Mucosa of descending colon (tissue), 3 donors: ENCODE data around the gene MED13L. TPM values are rescaled to one million over a fixed set of nuclear protein-coding genes. Genes with fewer than 3 reads are reported as not detected.

Experiments
- ATAC-seq: fragments of 200-7000 bp; cut with Tn5 transposase; one replicate; pipeline ENCODE4 v1.9.1; 2020; ENCODE audit warnings: mild to moderate bottlenecking, moderate library complexity
- DNase-seq, 3 donors: peaks; one replicate each; pipeline ENCODE4 v3.0.0-alpha.2; 2020
- H3K36me3 ChIP-seq: fragments of 200-600 bp; one replicate; pipeline ENCODE4 v1.8.0; 2021; ENCODE audit warnings: low read depth, mild to moderate bottlenecking
- H3K4me1 ChIP-seq: fragments of 200-600 bp; one replicate; pipeline ENCODE4 v1.8.0; 2021; ENCODE audit warnings: low read depth, mild to moderate bottlenecking
- H3K4me3 ChIP-seq: fragments of 200-600 bp; one replicate; pipeline ENCODE4 v1.8.0; 2021; ENCODE audit warnings: mild to moderate bottlenecking
- H3K9me3 ChIP-seq: fragments of 200-600 bp; one replicate; pipeline ENCODE4 v1.8.0; 2021; ENCODE audit warnings: mild to moderate bottlenecking
- intact Hi-C, 2 donors: fragments of 100-400 bp; cut with DNase I in 1 of 2; cut with micrococcal nuclease in 1 of 2; formaldehyde crosslinking; loops; one replicate each; pipeline versions ENCODE4 v1.11.0 to v1.11.1; 2022; cut with DNase I, micrococcal nuclease
- total RNA-seq, 3 donors: library from RNA; stranded (reverse); fragmentation: NEBNext Ultra II Directional in 2 of 3; extraction: Animal tissue kit (Norgen Biotek cat#: 25700) in 2 of 3; gene quantifications; one replicate each; pipeline versions ENCODE4 v1.2.1 to v1.2.4, GENCODE V29; 2021 to 2023
- TF ChIP-seq, protein P1 (sequence below): fragments of 200-600 bp; IDR thresholded peaks from one replicate; pipeline ENCODE4 v1.8.0; 2022; ENCODE audit warnings: antibody characterized with exemption, mild to moderate bottlenecking
- donor health status: DM: no; HTN: no; CAD: no; lungs with moderate emphysema.
- donor health status: DM: no; HTN: no; CAD: no.
- donor health status: DM: no; HTN: yes; CAD: no.

Gene MED13L
- total RNA-seq, 3 donors from 2014 or later: 96.9 to 165 (median 135) TPM

DNA sequence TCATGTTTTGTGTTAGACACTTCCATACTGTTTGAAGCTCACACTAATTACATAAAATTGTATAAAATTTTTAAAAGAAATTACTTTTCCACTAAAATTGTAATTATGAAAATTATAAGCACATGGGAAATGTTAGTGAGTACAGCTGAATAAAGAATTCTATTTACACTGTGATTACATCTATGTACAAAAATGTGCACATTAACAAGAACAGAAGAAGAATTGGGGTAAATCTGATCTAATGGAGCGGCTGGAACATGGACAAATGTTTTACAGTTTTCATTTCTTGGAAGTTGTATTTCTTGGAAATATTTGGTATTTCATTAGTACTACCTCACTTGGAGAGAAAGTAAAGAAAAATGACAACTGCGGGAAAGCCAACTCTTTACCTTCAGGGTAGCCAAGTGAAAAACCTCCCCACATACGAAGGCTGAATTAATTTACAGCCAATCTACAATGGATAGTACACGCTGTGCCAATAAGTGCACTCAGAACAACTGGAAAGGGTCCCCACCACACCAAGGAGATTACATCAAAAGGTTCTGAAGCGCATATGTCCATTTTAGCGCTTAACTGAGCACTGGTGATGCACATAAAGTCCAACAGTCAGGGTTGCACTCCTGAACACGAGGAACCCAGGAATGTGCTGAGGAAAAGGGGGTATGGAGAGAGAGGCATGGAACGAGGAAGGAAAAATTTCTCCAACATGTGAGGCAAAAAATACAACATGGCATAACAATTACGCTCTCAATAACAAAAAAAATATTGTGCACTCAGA lies 17.5 kb downstream of the MED13L start:
- DNase-seq (no peak), ATAC-seq (no peak)
- Histone ChIP-seq H3K4me1 (peaks cover 13% of the 10 kb centered on the region), H3K36me3 (no peaks in the 10 kb centered on the region), H3K4me3 (no peak overlapping the region), H3K9me3 (no peaks in the 10 kb centered on the region)
- intact Hi-C loops: no loop called here
- TF ChIP-seq, protein P1, sequence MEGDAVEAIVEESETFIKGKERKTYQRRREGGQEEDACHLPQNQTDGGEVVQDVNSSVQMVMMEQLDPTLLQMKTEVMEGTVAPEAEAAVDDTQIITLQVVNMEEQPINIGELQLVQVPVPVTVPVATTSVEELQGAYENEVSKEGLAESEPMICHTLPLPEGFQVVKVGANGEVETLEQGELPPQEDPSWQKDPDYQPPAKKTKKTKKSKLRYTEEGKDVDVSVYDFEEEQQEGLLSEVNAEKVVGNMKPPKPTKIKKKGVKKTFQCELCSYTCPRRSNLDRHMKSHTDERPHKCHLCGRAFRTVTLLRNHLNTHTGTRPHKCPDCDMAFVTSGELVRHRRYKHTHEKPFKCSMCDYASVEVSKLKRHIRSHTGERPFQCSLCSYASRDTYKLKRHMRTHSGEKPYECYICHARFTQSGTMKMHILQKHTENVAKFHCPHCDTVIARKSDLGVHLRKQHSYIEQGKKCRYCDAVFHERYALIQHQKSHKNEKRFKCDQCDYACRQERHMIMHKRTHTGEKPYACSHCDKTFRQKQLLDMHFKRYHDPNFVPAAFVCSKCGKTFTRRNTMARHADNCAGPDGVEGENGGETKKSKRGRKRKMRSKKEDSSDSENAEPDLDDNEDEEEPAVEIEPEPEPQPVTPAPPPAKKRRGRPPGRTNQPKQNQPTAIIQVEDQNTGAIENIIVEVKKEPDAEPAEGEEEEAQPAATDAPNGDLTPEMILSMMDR: no peak

DNA sequence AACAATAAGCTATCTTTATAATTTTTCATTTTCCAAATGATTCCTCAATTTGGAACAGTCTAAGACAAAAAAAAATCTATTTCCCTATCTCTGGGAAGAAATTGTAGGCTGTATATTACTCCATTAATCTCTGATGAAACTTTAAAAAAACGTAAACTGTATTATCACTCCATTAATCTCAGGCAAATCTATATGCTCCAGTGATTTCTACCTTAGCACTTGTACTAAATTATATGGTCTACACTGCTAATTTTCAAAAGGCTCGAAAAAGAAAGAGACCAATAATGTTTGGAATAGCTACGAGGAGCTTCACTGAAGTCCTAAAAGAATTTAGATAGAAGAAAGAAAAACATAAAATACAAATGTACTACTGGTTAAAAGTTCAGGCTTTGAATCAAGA lies 19.7 kb downstream of the MED13L start:
- intact Hi-C loops: no loop called here
- no peak for ATAC-seq
- Histone ChIP-seq H3K36me3 (no peaks in the 10 kb centered on the region), H3K9me3 (no peaks in the 10 kb centered on the region), H3K4me1 (peaks cover 6% of the 10 kb centered on the region), H3K4me3 (no peak overlapping the region)
- TF ChIP-seq, protein P1: no peak
- no peak for DNase-seq

DNA sequence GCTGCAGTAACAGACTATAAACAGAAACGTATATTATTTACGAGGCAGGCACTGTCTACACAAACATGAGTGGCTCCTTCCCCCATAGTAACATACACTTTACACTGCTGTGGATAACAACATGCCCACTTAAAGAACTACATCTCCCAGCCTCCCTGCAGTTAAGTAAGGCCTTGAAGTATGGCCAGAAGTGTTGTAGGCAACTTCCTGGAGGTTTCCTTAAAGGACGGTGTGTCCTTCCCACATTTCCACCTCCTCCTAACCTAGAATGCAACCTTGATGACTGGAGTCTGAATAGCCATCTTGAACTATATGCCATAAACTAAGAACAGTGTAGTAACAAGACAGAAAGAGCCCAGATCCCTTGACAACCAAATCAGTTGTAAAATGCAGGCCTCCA lies 20.3 kb downstream of the MED13L start:
- ATAC-seq (peak; percentile 97), DNase-seq (peak in 1 of 3 donors; percentile 54)
- Histone ChIP-seq H3K4me3 (no peak overlapping the region), H3K9me3 (no peaks in the 10 kb centered on the region), H3K36me3 (no peaks in the 10 kb centered on the region), H3K4me1 (peaks cover 4% of the 10 kb centered on the region)
- TF ChIP-seq, protein P1: no peak
- intact Hi-C loops: no loop called here

DNA sequence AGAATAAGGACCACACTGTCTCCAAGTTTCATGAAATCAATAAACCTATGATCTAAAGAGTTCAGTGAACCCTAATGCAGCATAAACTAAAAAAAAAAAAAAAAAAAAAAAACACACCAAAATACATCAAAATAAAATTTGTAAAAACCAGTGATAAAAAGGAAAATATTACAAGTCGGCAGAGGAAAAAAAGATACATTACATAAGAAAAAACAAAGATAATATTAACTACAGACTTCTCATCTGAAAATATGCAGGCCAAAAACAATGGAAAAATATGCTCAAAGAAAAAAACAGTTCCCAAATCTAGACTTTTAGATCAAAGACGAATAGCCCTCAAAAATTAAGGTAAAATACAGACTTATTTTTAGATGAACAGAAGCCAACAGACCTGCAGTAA lies 27.6 kb downstream of the MED13L start:
- H3K4me3 ChIP-seq: no peak overlapping the region
- DNase-seq: no peak
- peaks cover 3% of the 10 kb centered on the region for H3K4me1 ChIP-seq
- TF ChIP-seq, protein P1: no peak
- intact Hi-C loops: no loop called here
- no peak for ATAC-seq
- peaks cover 3% of the 10 kb centered on the region for H3K9me3 ChIP-seq
- H3K36me3 ChIP-seq: no peaks in the 10 kb centered on the region

DNA sequence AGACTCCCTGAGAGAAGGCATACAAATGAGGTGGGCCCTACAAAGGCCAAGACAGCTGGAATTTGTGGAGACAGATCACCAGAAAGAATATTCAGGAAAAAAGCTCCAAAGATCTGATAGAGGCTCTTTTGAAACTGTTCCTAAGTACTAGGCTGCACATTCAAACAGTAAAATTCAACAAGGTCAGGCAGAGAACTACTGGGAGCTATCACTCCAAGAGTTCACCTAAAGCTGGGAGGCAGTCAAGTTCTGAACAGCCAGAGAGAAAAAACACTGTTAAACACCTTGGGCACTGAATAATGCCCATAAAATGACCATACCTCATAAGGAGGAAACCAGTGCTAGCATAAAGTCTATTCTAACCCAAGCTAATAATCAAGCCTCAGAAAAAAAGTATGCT lies 28.6 kb downstream of the MED13L start:
- Histone ChIP-seq H3K36me3 (no peaks in the 10 kb centered on the region), H3K4me1 (peaks cover 13% of the 10 kb centered on the region), H3K9me3 (peaks cover 3% of the 10 kb centered on the region), H3K4me3 (no peak overlapping the region)
- DNase-seq (no peak), ATAC-seq (no peak)
- TF ChIP-seq, protein P1: no peak
- intact Hi-C loops: no loop called here
